Neuronal stem cell (in vitro differentiated cells): Measurements from ENCODE around the gene CCDC85C.

Experiments used
- DNase-seq: peaks from one replicate; pipeline ENCODE4 v3.0.0-alpha.2; 2013; ENCODE audit warnings: low spot score
- H2AFZ ChIP-seq: one replicate; pipeline ENCODE4 v1.6.1; 2013; ENCODE audit warnings: mild to moderate bottlenecking, low read length, inconsistent platforms
- H2AK5ac ChIP-seq: 2 replicates; pipeline ENCODE4 v1.6.1; 2013; ENCODE audit warnings: low read depth, mild to moderate bottlenecking, inconsistent platforms, low read length, moderate library complexity, mixed read lengths
- H2BK120ac ChIP-seq: 2 replicates; pipeline ENCODE4 v1.6.1; 2013; ENCODE audit warnings: low read depth, mild to moderate bottlenecking, inconsistent platforms, low read length, moderate library complexity, mixed read lengths
- H2BK12ac ChIP-seq: one replicate; pipeline ENCODE4 v1.6.1; 2013; ENCODE audit warnings: low read length, inconsistent platforms
- H2BK15ac ChIP-seq: 2 replicates; pipeline ENCODE4 v1.6.1; 2013; ENCODE audit warnings: mild to moderate bottlenecking, low read length, inconsistent platforms, mixed read lengths
- H2BK5ac ChIP-seq: one replicate; pipeline ENCODE4 v1.6.1; 2013; ENCODE audit warnings: inconsistent platforms, mild to moderate bottlenecking, low read length, moderate library complexity
- H3K14ac ChIP-seq: one replicate; pipeline ENCODE4 v1.6.1; 2013; ENCODE audit warnings: low read length, inconsistent platforms
- H3K18ac ChIP-seq: 2 replicates; pipeline ENCODE4 v1.6.1; 2013; ENCODE audit warnings: low read length, inconsistent platforms
- H3K23ac ChIP-seq: 2 replicates; pipeline ENCODE4 v1.6.1; 2013; ENCODE audit warnings: low read depth, mild to moderate bottlenecking, mixed read lengths, low read length, inconsistent platforms; ENCODE audit not compliant: poor library complexity
- H3K27ac ChIP-seq: replicated peaks from 3 replicates; pipeline ENCODE4 v1.5.1; 2013; ENCODE audit warnings: low read length, inconsistent platforms
- H3K27me3 ChIP-seq, 3 experiments: 2 replicates each; pipeline ENCODE4 v1.6.1; 2013; ENCODE audit warnings: low read length in 3 of 3, mild to moderate bottlenecking in 2 of 3, inconsistent platforms in 1 of 3, low read depth in 1 of 3, mixed read lengths in 1 of 3, moderate library complexity in 1 of 3; ENCODE audit not compliant: control insufficient read depth in 3 of 3, insufficient read depth in 3 of 3
- H3K36me3 ChIP-seq, 2 donors: replicated peaks in 1 of 2; 2 replicates each; pipeline ENCODE4 v1.6.1; 2013; ENCODE audit warnings: low read length in 2 of 2; ENCODE audit not compliant: control insufficient read depth in 2 of 2, insufficient read depth in 2 of 2
- H3K4ac ChIP-seq: 2 replicates; pipeline ENCODE4 v1.6.1; 2013; ENCODE audit warnings: inconsistent platforms, mild to moderate bottlenecking, low read length, moderate library complexity
- H3K4me1 ChIP-seq, 2 donors: 1 replicate in 1 of 2; 2 replicates in 1 of 2; pipeline ENCODE4 v1.6.1; 2013; ENCODE audit warnings: low read length in 2 of 2, low read depth in 1 of 2; ENCODE audit not compliant: control insufficient read depth in 2 of 2, insufficient read depth in 1 of 2
- H3K4me2 ChIP-seq: one replicate; pipeline ENCODE4 v1.6.1; 2013; ENCODE audit warnings: mild to moderate bottlenecking, low read length, inconsistent platforms; ENCODE audit not compliant: insufficient read depth, poor library complexity, severe bottlenecking
- H3K4me3 ChIP-seq, 2 donors: 2 replicates each; pipeline ENCODE4 v1.5.1; 2013; ENCODE audit warnings: low read length in 2 of 2, mild to moderate bottlenecking in 2 of 2, inconsistent platforms in 1 of 2, moderate library complexity in 1 of 2
- H3K79me1 ChIP-seq: one replicate; pipeline ENCODE4 v1.6.1; 2013; ENCODE audit warnings: low read depth, mild to moderate bottlenecking, inconsistent platforms, low read length, moderate library complexity
- H3K9ac ChIP-seq: one replicate; pipeline ENCODE4 v1.6.1; 2013; ENCODE audit warnings: mild to moderate bottlenecking, low read depth, low read length, inconsistent platforms; ENCODE audit not compliant: poor library complexity
- H3K9me3 ChIP-seq, 2 donors: replicated peaks in 1 of 2; 2 replicates each; pipeline versions ENCODE3 to v1.6.1; 2013; ENCODE audit warnings: low read length in 2 of 2, mild to moderate bottlenecking in 2 of 2, inconsistent platforms in 1 of 2, low read depth in 1 of 2, mixed read lengths in 1 of 2, moderate library complexity in 1 of 2; ENCODE audit not compliant: control insufficient read depth in 2 of 2, insufficient read depth in 1 of 2
- H4K8ac ChIP-seq: one replicate; pipeline ENCODE4 v1.6.1; 2013; ENCODE audit warnings: low read depth, mild to moderate bottlenecking, inconsistent platforms, low read length, moderate library complexity
- H4K91ac ChIP-seq: one replicate; pipeline ENCODE4 v1.6.1; 2013; ENCODE audit warnings: low read length, low read depth, mild to moderate bottlenecking, inconsistent platforms; ENCODE audit not compliant: poor library complexity
- WGBS, 2 donors: extraction: QIAGEN DNeasy Blood & Tissue Kit; methylation state at CpG; one replicate each; pipeline ENCODE4 v1.1.7; 2013; ENCODE audit warnings: missing lambda C conversion rate in 2 of 2, mixed read lengths in 1 of 2; ENCODE audit not compliant: insufficient read length in 2 of 2, insufficient replicate concordance in 1 of 2; ENCODE audit errors: extremely low coverage in 2 of 2; 5-methylcytosine and 5-hydroxymethylcytosine counted together

The CCDC85C gene

GRCh38 chr14:99576761-99577705, 27.0 kb downstream of the CCDC85C start:
- WGBS, 2 donors, result no CpG with 5 or more reads among the region's 26 CpGs
- no peak overlapping the region for H2BK12ac ChIP-seq
- H3K27ac ChIP-seq, result no peak overlapping the region
- H3K14ac ChIP-seq, result peak overlapping the region; percentile 95
- H3K9ac ChIP-seq, result peak overlapping the region; percentile 27
- no peak overlapping the region for H2BK5ac ChIP-seq
- no peak for DNase-seq
- H2AK5ac ChIP-seq, result peak overlapping the region; percentile 73
- H2BK15ac ChIP-seq, result no peak overlapping the region
- H3K4ac ChIP-seq, result no peak overlapping the region
- H4K8ac ChIP-seq, result no peak overlapping the region
- no peak overlapping the region for H2AFZ ChIP-seq
- peaks cover 11% of the 10 kb centered on the region for H3K79me1 ChIP-seq
- no peaks in the 10 kb centered on the region for H3K9me3 ChIP-seq
- H3K23ac ChIP-seq, result peak overlapping the region; percentile 8
- H3K4me3 ChIP-seq, result no peak overlapping the region
- no peaks in the 10 kb centered on the region for H3K27me3 ChIP-seq
- H4K91ac ChIP-seq, result no peak overlapping the region
- H3K18ac ChIP-seq, result peak overlapping the region; percentile 17
- H3K4me2 ChIP-seq, result no peak overlapping the region
- H3K4me1 ChIP-seq, result peaks cover 60 to 68% of the 10 kb centered on the region in 2 donors
- H3K36me3 ChIP-seq, result peaks cover 0 to under 1% of the 10 kb centered on the region in 2 donors
- H2BK120ac ChIP-seq, result no peak overlapping the region

DNA sequence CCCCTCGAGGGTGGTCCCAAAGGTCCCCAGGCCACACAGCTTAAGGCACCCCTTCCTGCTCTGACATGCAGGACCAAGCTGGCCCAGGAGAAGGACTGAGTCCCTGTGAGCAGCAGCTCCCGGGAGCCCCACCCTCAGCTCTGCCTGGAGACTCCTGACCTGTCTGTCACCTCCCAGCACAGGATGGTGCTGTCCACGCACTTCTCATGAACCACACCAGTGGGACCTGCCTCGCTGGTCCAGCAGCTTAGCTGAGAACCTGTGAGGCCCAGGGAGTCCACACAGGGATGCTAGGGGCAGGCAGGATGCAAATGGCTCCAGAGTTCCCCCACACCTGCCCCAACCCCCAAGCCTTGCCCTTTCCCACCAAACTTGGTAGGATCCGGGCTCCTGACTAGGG, 27.7 kb downstream of the CCDC85C start:
- H3K4me1 ChIP-seq, result peaks cover 61 to 68% of the 10 kb centered on the region in 2 donors

DNA sequence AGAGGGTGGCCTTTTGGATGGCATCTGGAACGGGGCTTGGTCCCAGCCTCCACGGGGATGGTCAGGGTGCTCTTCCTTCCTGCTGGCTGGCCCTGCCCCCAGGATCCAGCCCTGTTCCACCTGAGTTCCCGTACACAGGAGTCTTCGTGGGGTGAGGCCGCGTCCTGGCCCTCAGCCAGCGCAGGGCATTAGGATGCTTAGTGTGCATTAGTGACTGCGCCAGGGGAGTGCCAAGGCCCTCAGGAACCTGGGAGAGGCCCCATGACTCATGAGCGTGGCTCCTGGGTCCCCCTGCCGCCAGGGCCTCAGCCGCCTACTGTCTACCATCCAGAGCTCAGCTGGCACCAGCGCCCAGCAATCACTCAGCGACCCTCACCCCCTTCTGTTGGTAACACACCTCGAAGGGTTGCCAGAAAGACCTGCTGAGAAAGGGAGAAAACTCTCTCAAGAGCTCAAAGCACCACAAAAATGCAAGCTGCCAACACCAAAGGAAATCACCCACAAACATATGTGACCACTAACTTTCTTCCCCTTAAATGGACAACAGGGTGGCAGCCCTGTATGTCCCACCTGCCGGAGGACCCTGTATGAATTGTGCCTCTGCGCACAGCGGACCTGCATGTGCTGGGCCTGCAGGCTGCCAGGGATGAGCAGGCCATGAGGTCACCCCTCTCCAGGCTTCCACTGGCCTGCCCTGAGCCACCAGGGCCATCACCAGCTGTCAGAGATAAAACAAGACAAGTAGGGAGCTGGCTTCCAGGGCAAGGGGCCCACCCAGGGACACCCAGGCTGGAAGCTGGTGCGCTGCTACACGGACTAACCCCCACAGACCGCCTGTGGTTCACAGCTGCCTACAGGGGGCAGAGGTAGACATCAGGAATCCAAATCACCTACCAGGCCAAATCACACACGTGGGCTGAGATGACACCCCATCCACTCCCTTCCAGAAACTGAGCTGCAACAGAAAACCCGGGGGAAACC, 28.7 kb downstream of the CCDC85C start:
- Histone ChIP-seq H3K4me3 (no peak overlapping the region), H2AK5ac (peak overlapping the region; percentile 77), H4K91ac (no peak overlapping the region), H3K9me3 (no peaks in the 10 kb centered on the region), H3K18ac (peak overlapping the region; percentile 87), H2AFZ (no peak overlapping the region), H3K36me3 (no peaks in the 10 kb centered on the region), H3K4me2 (no peak overlapping the region), H3K27ac (no peak overlapping the region), H3K9ac (no peak overlapping the region), H3K79me1 (peaks cover 11% of the 10 kb centered on the region), H2BK12ac (peak overlapping the region; percentile 51), H3K4ac (no peak overlapping the region), H2BK5ac (no peak overlapping the region), H3K14ac (peak overlapping the region; percentile 72), H4K8ac (no peak overlapping the region), H3K4me1 (peaks cover 61 to 68% of the 10 kb centered on the region in 2 donors), H3K27me3 (no peaks in the 10 kb centered on the region), H3K23ac (no peak overlapping the region), H2BK120ac (peak overlapping the region; percentile 16), H2BK15ac (peak overlapping the region; percentile 14)
- WGBS, 2 donors, result no CpG with 5 or more reads among the region's 22 CpGs
- DNase-seq, result no peak

More for the DNA sequence above, 27.7 kb downstream of the CCDC85C start:
- Histone ChIP-seq H2BK15ac (no peak overlapping the region), H3K36me3 (no peaks in the 10 kb centered on the region), H4K91ac (no peak overlapping the region), H3K4me2 (no peak overlapping the region), H3K4me3 (no peak overlapping the region), H2AK5ac (peak overlapping the region; percentile 66), H3K9me3 (no peaks in the 10 kb centered on the region), H3K23ac (peak overlapping the region; percentile 8), H3K14ac (no peak overlapping the region), H3K27ac (no peak overlapping the region), H3K9ac (no peak overlapping the region), H2AFZ (no peak overlapping the region), H2BK120ac (peak overlapping the region; percentile 16), H3K4ac (no peak overlapping the region), H3K27me3 (no peaks in the 10 kb centered on the region), H4K8ac (no peak overlapping the region), H3K79me1 (peaks cover 11% of the 10 kb centered on the region), H3K18ac (peak overlapping the region; percentile 38), H2BK5ac (no peak overlapping the region), H2BK12ac (no peak overlapping the region)
- DNase-seq, result no peak
- WGBS, 2 donors, result no CpG with 5 or more reads among the region's 5 CpGs
